Iris pigment epithelial cell (primary cell): ENCODE measurements around the gene SMC1B.
"Not testable (repeated sequence)": the region's sequence is repeated elsewhere in the genome, so short reads cannot be mapped to it uniquely, and the experiment has no call there.

ENCODE experiments used
- DNase-seq: peaks from one replicate; pipeline ENCODE4 v3.0.0-alpha.2; 2011; ENCODE audit warnings: low read depth

SMC1B gene

DNA sequence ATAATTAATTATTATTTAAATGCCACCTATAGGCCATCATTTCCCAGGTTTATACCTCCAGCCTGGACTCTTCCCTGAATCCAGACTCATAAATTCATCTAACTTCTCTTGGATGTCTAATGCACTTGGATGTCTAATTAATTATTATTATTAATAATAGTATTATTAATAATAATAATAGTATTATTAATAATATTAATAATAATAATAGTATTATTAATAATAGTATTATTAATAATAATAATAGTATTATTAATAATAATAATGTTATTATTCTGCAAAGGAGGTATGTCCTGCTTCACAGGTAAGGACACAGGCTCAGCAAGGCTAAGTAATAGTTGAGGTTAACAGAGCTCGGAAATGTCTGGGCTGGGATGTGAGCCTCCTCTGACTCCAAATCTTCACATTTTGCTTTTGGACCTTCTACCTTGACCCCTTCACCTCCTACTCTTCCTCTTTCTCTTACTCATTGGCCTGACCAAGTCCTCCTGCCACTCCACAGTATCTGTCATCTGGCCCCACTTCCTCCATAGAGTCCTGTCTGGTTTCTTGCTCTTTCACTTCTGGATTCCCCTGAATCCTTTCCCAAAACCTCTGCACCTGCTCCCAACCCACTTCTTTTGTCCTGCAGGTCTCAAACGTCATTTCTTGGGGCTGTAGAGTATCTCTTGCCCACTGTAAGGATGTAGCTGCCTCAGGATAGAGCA is 8.1 kb upstream of the SMC1B start:
- DNase-seq: no peak

DNA sequence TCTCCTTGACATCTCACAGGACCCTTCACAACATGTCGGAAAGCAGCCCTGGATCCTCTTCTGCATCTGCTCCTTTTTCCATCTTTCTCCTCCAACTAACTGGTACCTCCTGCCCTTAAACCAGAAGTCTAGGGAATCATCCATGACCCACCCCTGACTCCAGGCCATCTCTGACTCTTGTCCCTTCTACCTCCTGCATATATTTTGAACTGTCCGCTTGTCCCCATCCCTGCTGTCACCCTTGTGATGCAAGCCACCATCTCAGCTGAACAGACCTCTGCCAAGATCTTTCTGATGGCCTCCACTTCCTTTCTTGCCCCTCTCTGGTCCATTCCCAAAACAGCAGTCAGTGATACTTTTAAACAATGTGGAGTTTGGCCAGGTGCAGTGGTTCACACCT is 7.1 kb upstream of the SMC1B start:
- DNase-seq: no peak

DNA sequence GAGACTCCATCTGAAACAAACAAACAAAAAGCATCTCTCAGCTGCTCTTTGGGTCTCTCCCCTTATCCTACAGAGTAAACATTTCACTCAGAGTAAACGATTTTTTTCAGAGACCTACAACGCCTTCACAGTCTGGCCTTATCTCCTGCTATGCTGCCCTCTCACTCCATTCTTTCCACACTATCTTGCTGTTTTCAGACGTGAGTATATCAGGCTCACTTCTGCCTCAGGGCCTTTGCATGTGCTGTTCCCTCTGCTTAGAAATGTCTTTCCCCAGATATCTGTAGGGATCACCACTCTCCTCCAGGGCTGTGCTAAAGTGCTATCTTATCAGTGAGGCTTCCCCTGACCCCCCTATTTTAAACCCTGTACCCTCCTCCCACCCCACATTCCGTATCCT is 6.6 kb upstream of the SMC1B start:
- DNase-seq: no peak

GRCh38 chr22:45418770-45419138 is 5.4 kb upstream of the SMC1B start:
- no peak for DNase-seq

- no peak for DNase-seq
Observed at GRCh38 chr22:45418056-45418769, 4.8 kb upstream of the SMC1B start.

DNA sequence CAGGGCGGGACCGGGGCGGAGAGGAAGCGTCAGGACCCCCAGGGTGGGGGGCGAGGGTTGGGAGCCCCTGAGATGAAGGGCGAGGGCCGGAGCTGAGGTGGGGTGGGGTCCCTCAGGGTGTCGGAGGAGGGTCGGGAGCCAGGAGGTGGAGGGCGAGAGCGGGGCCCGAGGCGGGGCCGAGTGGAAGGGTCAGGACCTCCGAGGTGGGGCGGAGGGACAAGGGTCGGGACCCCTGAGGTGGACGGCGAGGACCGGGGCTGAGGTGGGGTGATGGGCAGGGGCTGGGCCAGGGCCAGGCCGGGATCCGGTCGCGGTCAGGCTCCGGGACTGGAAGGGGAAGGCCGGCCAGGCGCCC is 409 bp downstream of the SMC1B start:
- DNase-seq: no peak

GRCh38 chr22:45407793-45408192 is 5.6 kb downstream of the SMC1B start:
- no peak for DNase-seq

- DNase-seq: no peak
Observed at GRCh38 chr22:45402466-45402985, 10.9 kb downstream of the SMC1B start.

DNA sequence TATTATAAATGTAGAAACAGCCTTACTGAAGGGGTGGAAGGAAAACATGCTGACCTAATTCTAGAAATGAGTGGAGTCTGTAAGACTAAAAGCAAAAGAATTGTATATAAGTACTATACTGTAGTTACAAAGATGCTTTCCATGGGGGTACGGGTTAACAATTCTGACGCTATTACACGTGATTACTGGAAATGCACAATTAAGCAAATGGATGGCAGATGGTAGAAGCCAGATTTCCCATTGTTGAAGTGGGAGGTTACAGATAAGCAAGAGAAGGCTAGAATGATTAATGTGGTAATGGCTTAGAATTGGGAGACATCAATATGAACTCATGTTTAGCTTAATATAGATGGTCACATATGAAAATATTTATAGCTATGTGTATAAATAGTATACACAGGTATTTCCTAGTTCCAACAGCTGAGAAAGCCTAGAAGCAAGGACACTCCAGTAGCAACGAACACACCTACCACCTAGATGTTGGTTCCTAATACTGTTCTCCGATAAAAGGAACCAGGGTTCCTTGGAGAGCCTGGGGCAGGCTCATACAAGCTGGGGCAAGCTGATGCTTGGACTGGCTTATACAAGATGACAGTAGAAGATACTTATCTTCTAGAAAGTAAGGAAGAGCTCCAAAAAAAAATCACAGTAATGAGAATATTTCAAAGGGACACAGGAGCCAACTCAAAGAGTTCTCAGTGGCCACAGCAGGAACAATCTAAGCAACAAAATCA is 13.5 kb downstream of the SMC1B start:
- DNase-seq: no peak

DNA sequence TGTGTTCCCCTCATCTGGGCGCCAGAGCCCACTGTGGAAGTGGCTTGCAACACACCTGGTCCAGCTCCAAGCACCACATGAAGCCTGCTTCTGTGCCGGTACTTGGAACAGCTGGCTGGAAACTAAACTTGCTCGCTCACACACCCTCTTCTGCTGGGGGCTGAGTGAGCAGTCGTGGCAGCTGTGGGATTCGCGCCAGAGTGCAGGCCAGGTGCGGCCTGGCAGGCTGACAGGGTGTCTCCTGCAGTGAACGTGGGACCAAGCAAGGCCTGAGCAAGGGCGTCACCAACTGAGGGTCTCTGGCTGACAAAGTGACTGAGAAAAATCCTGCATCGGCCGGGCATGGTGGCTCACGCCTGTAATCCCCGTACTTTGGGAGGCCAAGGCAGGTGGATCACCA is 15.2 kb downstream of the SMC1B start:
- no peak for DNase-seq

DNA sequence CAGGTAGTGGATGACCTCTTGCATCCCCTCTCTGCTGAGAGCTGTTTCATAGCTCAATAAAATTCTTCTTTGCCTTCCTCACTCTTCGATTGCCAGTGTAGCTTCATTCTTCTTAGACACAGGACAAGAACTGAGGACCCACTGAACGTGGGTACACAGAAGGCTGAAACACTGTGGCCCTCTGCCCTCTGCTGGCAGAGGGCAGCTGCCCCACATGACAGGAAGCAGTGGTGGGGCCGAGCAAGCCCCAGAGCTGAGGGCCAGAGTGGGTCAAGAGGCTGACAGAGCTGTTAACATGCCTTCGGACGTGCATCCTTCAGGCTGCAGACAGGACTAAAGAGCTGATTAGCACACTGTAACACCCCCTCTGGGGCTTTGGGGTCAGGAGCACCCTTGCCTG is 15.6 kb downstream of the SMC1B start:
- no peak for DNase-seq

DNA sequence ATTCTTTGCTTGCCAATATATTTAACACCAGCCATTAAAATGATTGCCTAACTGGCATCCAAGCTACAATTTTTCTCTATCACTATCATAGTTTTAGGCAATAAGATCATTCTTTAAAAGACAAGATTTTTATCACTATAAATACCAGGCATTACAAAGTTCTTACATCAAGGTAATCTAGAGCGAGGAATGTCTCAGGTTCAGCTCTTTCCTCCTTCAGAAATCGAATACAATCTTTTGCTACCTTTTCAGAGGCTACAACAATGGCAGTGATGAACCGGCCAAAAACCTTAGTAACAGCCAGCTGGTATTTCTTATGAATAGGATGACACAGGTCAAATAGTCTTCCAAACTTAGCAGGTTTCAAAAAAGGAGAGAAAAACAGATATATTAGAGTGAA is 23.9 kb downstream of the SMC1B start:
- DNase-seq: no peak

GRCh38 chr22:45381348-45381747 is 32.1 kb downstream of the SMC1B start:
- DNase-seq: no peak

- DNase-seq: peak; percentile 35
Observed at GRCh38 chr22:45376703-45377102, 36.7 kb downstream of the SMC1B start.

DNA sequence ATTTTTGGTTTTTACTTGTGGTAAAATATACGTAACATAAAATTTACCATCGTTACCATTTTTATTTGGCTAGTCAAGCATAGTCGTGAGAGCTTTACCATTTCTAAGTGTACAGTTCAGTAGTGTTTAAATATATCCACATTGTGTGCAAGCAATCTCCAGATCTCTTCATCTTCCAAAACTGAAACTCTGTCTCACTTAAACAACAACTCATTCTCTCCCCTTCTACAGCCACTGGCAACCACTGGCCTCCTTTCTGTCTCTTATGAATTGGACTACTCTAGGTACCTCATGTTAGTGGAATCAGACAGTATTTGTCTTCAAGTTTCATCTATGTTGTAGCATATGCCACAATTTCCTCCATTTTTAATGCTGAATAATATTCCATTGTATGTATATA is 37.4 kb downstream of the SMC1B start:
- DNase-seq: no peak

GRCh38 chr22:45373592-45373991 is 39.8 kb downstream of the SMC1B start:
- DNase-seq: not testable (repeated sequence)

DNA sequence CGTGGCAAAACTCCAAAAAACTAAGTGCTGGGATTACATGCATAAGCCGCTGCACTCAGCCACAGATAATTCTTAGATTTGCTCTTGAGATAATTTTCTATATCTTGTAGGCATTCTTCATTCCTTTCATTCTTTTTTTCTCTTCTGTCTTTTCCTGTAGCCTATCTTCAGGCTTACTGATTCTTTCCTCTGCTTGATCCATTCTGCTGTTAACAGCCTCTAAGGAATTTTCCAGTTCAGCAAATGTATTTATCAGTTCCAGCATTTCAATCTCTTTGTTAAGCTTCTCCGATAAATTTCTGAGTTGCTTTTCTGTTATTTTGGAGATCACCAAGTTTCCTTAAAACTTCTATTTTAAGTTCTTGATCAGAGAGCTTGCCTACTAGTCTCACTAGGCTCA is 46.7 kb downstream of the SMC1B start:
- DNase-seq: no peak

DNA sequence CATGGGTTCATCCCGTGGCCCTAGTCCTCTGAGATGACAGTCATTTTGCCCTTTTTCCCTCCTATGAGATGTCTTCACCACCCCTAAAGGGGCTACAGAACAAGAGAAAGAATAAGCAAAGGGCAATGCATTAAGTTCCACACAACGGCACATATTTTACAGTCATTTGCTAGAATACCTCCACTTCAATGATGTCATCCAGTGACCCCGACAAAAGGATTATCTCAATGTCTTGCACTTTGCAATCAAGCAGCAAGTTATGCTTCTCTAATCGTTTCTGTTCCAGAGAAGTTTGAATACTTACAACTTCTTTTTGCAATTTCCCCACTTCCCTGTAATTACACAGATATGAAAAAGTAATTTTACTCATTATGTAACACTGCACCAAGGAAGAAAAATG is 53.8 kb downstream of the SMC1B start:
- no peak for DNase-seq

- DNase-seq: no peak
Observed at GRCh38 chr22:45358127-45358526, 55.3 kb downstream of the SMC1B start.

DNA sequence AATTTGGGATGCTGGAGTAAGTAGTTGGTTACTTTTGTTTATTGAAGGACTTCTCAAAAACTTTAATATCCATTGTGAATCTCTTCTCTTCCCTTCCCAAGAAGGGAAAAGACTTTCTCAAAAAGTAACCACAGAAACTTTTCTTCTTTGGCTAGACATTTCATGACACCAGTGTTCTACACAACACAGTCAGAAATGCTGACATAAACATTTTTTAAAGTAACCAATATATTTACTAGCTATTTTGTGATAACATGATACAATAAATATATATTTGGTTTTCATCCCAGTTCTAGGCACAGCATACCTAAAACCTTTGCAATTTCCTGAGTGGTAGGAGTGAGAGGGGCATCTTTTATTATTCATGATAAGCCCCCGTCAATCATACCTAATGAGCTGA is 55.9 kb downstream of the SMC1B start:
- DNase-seq: no peak

DNA sequence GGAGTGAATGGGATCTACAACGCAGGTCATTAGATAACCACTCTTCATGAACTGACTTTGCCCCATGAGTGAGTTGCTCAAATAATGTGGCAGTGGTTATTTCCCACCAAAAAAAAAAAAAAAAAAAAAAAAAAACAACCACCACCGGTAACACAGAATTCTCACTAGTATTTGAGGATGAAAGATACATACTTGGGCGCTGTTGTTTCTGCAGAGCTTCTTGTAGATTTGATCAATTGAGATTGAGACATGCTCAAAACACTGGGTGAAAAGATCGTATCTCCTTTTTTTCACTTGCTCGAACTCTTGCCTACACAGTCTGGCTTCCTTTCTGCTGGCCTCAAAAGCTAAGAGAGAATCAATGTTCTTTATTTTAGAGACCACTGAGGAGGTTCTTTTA is 59.6 kb downstream of the SMC1B start:
- DNase-seq: no peak

- peak; percentile 70 for DNase-seq
Observed at GRCh38 chr22:45352757-45353156, 60.6 kb downstream of the SMC1B start.

DNA sequence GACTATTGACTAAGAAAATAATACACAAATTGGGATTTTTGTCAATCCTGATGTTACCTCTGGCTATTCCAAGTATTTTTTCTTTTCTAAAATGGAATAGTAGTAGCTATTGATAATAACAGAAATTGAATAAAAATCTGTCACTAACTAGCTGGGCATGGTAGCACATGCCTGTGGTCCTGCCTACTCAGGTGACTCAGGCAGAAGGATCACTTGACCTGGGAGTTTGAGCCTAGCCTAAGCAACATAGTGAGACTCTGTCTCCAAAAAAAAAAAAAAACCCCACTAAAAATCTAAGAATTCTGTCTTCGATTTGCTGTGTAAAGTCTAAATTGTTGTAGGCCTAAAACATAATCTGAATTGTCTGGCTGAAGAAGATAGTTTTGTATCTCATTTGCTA is 61.4 kb downstream of the SMC1B start:
- no peak for DNase-seq
